Erythroblast (primary cell): ENCODE measurements around the gene KCNK17.

ENCODE experiments used
- GATA1 ChIP-seq: IDR thresholded peaks from 2 replicates; pipeline ENCODE4 v1.6.1; 2011; ENCODE audit warnings: low read depth, mild to moderate bottlenecking, control low read depth, low read length, moderate library complexity
- POLR2A ChIP-seq: IDR thresholded peaks from 2 replicates; pipeline ENCODE4 v1.6.1; 2011; ENCODE audit warnings: mild to moderate bottlenecking, low read length

DNA sequence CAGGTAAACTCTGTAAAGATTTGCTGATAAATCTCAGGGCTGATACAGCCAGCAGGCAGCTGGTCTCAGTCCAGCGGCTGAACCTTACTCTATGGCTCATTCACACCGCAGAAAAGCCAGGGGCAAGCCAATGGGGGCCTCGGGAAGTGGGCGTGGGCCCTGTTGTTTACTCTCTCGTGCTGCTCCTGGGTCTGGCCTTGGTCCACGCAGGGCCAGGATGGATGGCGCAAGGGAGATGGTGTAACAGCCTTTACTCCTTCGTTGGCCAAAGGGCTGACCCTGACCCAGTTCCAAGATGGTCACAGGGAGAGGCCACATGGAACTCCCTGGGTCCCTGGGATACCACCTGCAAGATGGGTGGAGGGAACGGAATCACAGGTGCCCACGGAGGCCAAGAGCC is 16.2 kb downstream of the KCNK17 start:
- TF ChIP-seq POLR2A (no peak), GATA1 (no peak)
